ENCODE data around the gene CCDC192. TPM values are rescaled to one million over a fixed set of nuclear protein-coding genes. Genes with fewer than 3 reads are reported as not detected.

The CCDC192 gene
- total RNA-seq, 4 donors from 2014 or later: 0.33 to 1.7 (median 1.1) TPM

DNA sequence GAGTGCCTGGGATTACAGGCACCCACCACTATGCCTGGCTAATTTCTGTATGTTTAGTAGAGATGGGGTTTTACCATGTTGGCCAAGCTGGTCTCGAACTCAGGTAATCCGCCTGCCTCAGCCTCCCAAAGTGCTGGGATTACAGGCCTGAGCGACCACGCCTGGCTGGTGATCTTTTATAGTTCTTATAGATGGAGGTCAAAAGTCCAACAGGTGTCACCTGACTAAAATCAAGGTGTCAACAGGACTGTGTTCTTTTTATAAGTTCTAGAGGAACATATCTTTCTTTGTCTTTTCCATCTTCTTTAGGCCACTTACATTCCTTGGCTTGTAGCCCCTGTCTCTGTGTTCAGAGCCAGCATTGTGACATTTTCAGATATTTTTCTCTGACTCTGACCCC, 224.9 kb downstream of the CCDC192 start:
- WGBS: 97% methylated on average over 4 of the region's 4 CpGs
- peak; percentile 7 for DNase-seq (ENCODE audit: extremely low spot score)
- H3K36me3 ChIP-seq: no peaks in the 10 kb centered on the region
- TF ChIP-seq CTCF (IDR thresholded peaks at IDR 0.05): no peak
- TF ChIP-seq POLR2A (IDR thresholded peaks at IDR 0.05; ENCODE audit: low read depth): no peak
- no peak for TF ChIP-seq POLR2AphosphoS5 (IDR thresholded peaks at IDR 0.05)
- no peak for TF ChIP-seq EP300 (IDR thresholded peaks at IDR 0.05)
- no peak overlapping the region for H3K27ac ChIP-seq (replicated peaks in 1 of 4)
- intact Hi-C loops (cut with DNase I): no loop called here
- H3K4me3 ChIP-seq: no peak overlapping the region
- peaks cover 0 to 11% (median 2%) of the 10 kb centered on the region in 4 donors for H3K4me1 ChIP-seq
- H3K27me3 ChIP-seq: no peaks in the 10 kb centered on the region
- H3K9me3 ChIP-seq: no peaks in the 10 kb centered on the region

DNA sequence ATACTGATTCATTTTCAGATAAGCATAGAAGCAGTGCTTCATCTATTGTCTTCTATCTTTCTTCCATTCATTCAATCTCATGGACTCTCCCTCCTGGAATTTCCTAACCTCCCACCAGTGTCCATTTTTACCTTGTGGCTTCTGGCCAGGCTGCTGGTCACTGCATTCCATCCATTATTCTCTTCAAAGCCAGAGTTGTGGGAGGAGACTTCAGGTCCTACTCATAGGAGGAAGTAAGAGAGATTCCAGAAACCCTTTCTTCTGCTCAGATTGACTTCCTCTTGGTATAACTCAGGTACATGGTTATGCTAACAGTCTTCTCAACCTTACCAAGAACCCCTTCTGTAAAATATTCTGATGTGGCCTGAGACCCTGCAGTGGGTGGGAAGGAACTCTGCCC, 227.1 kb downstream of the CCDC192 start:
- intact Hi-C loops (cut with DNase I): no loop called here
- H3K4me3 ChIP-seq: no peak overlapping the region
- no peak for DNase-seq (ENCODE audit: extremely low spot score)
- H3K27me3 ChIP-seq: no peaks in the 10 kb centered on the region
- no peaks in the 10 kb centered on the region for H3K9me3 ChIP-seq
- no peak overlapping the region for H3K27ac ChIP-seq (replicated peaks in 1 of 4)
- peaks cover 0 to 4% (median 0%) of the 10 kb centered on the region in 4 donors for H3K36me3 ChIP-seq
- H3K4me1 ChIP-seq: peaks cover 0 to 17% (median 4%) of the 10 kb centered on the region in 4 donors
- TF ChIP-seq POLR2AphosphoS5 (IDR thresholded peaks at IDR 0.05): no peak
- TF ChIP-seq EP300 (IDR thresholded peaks at IDR 0.05): no peak
- TF ChIP-seq POLR2A (IDR thresholded peaks at IDR 0.05; ENCODE audit: low read depth): no peak
- no peak for TF ChIP-seq CTCF (IDR thresholded peaks at IDR 0.05)

DNA sequence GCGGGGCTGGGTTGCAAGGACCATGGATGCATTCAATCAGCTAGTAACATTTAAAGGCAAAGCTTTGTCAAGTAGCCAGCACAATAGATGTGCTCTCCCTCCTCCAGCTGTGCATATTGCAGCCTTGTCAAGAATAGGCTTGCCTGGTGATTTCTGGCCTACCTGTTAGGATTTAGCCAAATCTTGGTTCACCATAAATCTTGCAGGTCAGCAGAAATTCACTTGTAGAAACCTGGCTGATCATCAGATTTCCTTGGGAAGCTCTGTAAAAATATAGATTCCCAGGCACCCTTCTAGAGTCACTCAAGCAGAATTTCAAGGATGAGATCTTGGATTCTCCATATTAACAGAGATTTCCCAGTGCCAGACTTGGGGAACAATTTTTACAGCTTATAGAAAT, 228.2 kb downstream of the CCDC192 start:
- no peak overlapping the region for H3K4me3 ChIP-seq
- no peak overlapping the region for H3K27ac ChIP-seq (replicated peaks in 1 of 4)
- intact Hi-C loops (cut with DNase I): no loop called here
- 92% methylated on average over 1 of the region's 1 CpG for WGBS
- H3K9me3 ChIP-seq: no peaks in the 10 kb centered on the region
- DNase-seq (ENCODE audit: extremely low spot score): no peak
- peaks cover 0 to 17% (median 4%) of the 10 kb centered on the region in 4 donors for H3K4me1 ChIP-seq
- H3K27me3 ChIP-seq: no peaks in the 10 kb centered on the region
- no peak for TF ChIP-seq EP300 (IDR thresholded peaks at IDR 0.05)
- TF ChIP-seq CTCF (IDR thresholded peaks at IDR 0.05): no peak
- no peak for TF ChIP-seq POLR2A (IDR thresholded peaks at IDR 0.05; ENCODE audit: low read depth)
- TF ChIP-seq POLR2AphosphoS5 (IDR thresholded peaks at IDR 0.05): no peak
- peaks cover 0 to 4% (median 0%) of the 10 kb centered on the region in 4 donors for H3K36me3 ChIP-seq

GRCh38 chr5:127933348-127933747, 230.2 kb downstream of the CCDC192 start:
- no peaks in the 10 kb centered on the region for H3K9me3 ChIP-seq
- peaks cover 0 to 17% (median 4%) of the 10 kb centered on the region in 4 donors for H3K4me1 ChIP-seq
- intact Hi-C loops (cut with DNase I): no loop called here
- DNase-seq (ENCODE audit: extremely low spot score): no peak
- no peak overlapping the region for H3K27ac ChIP-seq (replicated peaks in 1 of 4)
- TF ChIP-seq EP300 (IDR thresholded peaks at IDR 0.05) (no peak), POLR2AphosphoS5 (IDR thresholded peaks at IDR 0.05) (no peak), CTCF (IDR thresholded peaks at IDR 0.05) (no peak), POLR2A (IDR thresholded peaks at IDR 0.05; ENCODE audit: low read depth) (no peak)
- H3K36me3 ChIP-seq: peaks cover 0 to 4% (median 0%) of the 10 kb centered on the region in 4 donors
- H3K4me3 ChIP-seq: no peak overlapping the region
- no peaks in the 10 kb centered on the region for H3K27me3 ChIP-seq
- 68% methylated on average over 5 of the region's 5 CpGs for WGBS

DNA sequence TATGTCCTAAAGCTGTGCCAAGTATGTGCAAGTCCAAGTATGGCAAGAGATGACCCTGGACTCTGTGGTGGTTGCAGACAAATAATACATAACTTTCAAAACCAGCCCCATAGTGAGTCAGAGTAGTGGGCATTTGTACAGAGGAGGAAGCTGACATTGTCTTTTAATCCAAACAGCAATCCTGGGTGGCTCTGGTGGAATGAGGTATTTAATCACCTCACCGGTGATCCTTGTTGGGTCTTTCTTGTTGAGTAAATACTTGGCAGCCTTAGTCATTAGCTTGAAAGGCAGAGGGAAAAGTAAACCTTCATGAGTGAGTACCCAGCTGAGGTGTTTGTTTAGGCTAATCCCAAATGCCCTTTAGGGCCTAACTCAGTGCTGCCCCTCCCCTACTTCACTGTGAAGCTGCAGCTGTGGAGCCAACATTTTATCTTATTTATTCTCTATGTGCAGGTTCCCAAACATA, 231.6 kb downstream of the CCDC192 start:
- Histone ChIP-seq H3K4me3 (no peak overlapping the region), H3K27me3 (no peaks in the 10 kb centered on the region), H3K36me3 (peaks cover 0 to 4% (median 0%) of the 10 kb centered on the region in 4 donors), H3K27ac (replicated peaks in 1 of 4) (no peak overlapping the region), H3K9me3 (no peaks in the 10 kb centered on the region), H3K4me1 (peaks cover 0 to 15% (median 4%) of the 10 kb centered on the region in 4 donors)
- TF ChIP-seq CTCF (IDR thresholded peaks at IDR 0.05): no peak
- DNase-seq (ENCODE audit: extremely low spot score): peak; percentile 45
- 42% methylated on average over 1 of the region's 1 CpG for WGBS
- intact Hi-C loops (cut with DNase I): no loop called here

Measured in esophagus muscularis mucosa (tissue), 4 donors.